Measurements from ENCODE around the gene BCAS3.
"Not testable (repeated sequence)": the region's sequence is repeated elsewhere in the genome, so short reads cannot be mapped to it uniquely, and the experiment has no call there.

DNA sequence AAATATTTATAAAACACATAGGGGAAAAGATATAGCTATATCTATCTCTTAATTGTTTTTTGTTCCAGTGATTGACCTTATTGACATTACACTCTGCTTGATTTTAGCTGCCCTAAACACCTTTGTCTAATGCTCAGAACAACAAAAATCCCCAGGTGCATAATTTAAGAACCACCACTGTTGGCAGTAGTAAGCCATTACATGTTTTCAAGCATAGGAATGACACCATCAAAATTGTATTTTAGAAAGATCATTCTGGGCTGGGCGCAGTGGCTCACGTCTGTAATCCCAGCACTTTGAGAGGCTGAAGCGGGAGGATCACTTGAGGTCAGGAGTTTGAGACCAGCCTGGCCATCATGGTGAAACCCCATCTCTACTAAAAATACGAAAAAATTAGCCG lies 364.7 kb downstream of the BCAS3 start:
- TF ChIP-seq, protein P1, sequence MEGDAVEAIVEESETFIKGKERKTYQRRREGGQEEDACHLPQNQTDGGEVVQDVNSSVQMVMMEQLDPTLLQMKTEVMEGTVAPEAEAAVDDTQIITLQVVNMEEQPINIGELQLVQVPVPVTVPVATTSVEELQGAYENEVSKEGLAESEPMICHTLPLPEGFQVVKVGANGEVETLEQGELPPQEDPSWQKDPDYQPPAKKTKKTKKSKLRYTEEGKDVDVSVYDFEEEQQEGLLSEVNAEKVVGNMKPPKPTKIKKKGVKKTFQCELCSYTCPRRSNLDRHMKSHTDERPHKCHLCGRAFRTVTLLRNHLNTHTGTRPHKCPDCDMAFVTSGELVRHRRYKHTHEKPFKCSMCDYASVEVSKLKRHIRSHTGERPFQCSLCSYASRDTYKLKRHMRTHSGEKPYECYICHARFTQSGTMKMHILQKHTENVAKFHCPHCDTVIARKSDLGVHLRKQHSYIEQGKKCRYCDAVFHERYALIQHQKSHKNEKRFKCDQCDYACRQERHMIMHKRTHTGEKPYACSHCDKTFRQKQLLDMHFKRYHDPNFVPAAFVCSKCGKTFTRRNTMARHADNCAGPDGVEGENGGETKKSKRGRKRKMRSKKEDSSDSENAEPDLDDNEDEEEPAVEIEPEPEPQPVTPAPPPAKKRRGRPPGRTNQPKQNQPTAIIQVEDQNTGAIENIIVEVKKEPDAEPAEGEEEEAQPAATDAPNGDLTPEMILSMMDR (IDR thresholded peaks at IDR 0.05; ENCODE audit: low read length) = not testable (repeated sequence)
- TF ChIP-seq EZH2 (IDR thresholded peaks at IDR 0.05; ENCODE audit: borderline replicate concordance, low read length) = not testable (repeated sequence)

Measured in OCI-LY1 (cell line).